IPS-11a (cell line): Measurements from ENCODE around the gene TMEM106C.

Source experiments
- H3K4me3 ChIP-seq: one replicate; pipeline ENCODE4 v1.5.1; 2013; ENCODE audit warnings: low read depth, low read length, control low read depth

Gene TMEM106C

GRCh38 chr12:48013287-48013686, 49.9 kb downstream of the TMEM106C start:
- no peak overlapping the region for H3K4me3 ChIP-seq

DNA sequence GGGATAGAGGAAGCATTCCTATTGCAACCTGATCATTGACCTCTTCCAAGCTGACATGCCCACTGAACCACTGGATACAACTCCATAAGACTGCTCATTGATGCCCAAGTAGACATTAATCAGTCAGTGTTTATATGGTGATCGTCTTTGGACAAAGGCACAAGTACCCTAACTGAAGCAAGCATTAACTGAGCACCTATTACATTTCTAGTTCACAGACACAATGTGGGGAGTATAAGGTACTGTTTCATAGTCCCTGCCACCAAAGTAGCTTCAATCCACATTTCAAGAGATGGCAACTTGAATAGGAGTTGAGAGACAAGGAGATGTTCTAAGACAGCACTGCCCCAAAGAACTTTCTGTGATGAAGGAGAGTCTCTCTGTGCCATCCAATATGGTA, 51.7 kb downstream of the TMEM106C start:
- H3K4me3 ChIP-seq, result no peak overlapping the region

GRCh38 chr12:48015954-48016353, 52.6 kb downstream of the TMEM106C start:
- H3K4me3 ChIP-seq, result no peak overlapping the region

DNA sequence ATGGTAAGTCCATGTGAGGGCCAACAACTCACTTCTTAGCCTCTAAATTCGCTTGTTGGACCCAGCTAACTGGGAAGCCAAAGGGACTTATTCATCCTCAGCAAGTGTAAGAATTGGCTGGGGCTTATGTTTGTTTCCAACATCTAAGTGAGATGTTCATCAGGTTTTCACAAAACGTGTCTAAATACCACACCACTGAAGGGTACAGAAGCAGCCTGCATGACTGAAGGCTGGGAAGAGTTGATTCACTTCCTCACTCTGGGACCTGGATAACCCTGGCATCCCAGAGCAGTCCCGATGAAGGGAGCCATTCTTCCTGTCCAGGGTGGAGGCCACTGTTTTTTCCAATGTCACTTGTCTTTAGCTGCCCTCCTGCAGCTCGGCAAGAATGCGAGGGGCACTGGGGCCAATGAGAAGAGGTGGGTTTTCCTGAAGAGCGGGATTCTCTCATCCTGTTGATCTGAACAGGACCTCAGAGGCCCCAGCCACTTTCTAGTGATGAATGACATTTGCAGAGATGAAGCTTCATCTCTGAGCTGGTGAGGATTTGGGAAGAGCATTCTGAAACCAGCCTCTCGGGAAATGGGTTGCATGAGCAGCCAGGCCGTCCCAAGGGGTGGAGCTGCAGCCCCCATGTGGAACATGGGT, 53.1 kb downstream of the TMEM106C start:
- H3K4me3 ChIP-seq, result no peak overlapping the region

DNA sequence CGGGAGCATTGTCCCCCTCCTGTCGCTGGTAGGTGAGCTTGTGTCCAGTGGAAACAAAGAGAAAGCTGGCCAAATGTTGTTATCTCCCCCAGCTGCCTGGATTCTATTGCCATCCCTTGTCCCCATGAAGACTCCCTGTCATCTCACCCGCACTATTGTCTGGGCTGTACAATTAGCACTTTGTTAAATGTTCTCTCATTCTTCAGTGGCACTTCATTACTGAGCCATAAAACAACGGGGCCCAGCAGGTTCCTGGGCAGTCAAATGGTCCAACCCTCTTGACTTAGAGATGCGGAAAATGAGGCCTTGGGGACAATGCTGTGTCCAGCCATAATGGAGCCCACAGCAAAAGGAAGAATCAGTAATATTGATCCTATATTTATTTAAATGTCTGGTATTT, 54.1 kb downstream of the TMEM106C start:
- no peak overlapping the region for H3K4me3 ChIP-seq

DNA sequence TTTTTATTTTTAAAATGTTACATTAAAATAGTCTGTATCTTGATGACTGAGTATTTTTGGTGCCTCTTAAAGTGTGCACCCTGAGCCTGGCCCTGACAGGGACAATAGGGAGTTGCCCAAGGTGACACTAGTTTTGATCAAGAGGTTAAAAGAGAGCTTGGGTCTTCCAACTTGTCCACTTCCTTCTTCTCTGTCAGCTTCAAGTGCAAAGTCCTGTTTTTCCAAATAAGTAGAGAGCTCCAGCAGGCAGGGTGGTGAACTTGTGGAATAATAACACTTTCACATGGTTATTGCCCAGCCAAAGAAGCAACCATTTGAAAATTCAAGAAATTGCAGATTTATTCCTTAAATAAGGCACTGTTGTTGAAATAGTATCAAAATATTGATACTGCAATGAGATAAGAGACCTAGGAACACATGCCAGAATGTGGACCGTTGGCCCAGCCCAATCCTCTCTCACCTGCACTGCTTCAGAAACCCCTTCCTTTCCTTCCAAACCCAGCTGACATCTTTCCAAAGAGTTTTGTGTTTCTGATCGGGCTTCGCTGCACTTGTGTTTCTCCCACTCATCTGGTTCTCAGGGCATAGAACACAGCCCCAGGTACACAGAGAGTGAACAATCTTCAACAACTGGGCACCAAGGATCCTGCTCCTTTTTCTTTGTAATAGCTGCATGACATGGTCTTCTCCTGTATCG, 54.7 kb downstream of the TMEM106C start:
- H3K4me3 ChIP-seq, result no peak overlapping the region
